GM19397 (cell line): ENCODE results near the gene MLN.

Experiments
- ATAC-seq: cut with Tn5 transposase; IDR thresholded peaks from one replicate; pipeline ENCODE4 v1.9.1; 2021; ENCODE audit warnings: mild to moderate bottlenecking, moderate library complexity; ENCODE audit not compliant: unreplicated experiment

MLN gene

DNA sequence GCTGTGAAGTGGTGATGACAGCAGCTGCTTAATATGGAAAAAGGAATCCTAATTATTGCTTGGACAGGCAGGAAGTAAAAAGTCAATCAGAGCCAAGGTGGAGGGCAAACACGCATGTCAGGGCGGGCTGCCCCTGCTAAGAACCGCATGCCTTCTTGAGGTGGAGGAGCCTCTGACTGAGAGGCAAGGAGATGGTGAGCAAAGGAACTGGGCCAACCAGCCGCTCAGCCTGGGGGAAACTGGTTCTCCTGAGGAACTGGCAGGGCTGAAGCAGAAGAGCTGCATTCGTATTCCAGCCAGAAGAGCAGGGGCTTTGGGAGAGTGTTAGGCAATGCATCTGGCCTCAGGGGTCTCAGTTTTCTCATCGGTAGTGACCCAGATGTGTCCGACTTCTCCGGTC lies 13.1 kb upstream of the MLN start:
- no peak for ATAC-seq

DNA sequence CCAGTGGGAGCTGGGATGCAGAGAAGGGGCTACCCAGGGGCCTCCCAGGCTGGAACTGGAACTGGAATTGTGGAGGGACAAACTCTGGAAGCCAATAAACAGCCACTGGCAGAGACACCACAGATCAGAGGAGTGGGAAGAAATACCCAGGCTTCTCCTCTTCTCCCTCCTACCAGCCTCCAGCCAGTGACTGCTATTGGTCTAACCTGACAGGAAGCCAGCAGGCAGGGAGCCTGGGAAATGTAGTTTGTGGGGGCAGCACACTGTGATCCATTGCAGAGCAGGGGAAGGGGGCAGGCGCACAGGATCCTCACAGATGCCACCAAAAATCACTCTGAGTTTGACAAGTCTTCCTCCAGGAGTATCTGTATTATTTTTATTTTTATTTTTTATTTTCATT lies 12.1 kb upstream of the MLN start:
- no peak for ATAC-seq

DNA sequence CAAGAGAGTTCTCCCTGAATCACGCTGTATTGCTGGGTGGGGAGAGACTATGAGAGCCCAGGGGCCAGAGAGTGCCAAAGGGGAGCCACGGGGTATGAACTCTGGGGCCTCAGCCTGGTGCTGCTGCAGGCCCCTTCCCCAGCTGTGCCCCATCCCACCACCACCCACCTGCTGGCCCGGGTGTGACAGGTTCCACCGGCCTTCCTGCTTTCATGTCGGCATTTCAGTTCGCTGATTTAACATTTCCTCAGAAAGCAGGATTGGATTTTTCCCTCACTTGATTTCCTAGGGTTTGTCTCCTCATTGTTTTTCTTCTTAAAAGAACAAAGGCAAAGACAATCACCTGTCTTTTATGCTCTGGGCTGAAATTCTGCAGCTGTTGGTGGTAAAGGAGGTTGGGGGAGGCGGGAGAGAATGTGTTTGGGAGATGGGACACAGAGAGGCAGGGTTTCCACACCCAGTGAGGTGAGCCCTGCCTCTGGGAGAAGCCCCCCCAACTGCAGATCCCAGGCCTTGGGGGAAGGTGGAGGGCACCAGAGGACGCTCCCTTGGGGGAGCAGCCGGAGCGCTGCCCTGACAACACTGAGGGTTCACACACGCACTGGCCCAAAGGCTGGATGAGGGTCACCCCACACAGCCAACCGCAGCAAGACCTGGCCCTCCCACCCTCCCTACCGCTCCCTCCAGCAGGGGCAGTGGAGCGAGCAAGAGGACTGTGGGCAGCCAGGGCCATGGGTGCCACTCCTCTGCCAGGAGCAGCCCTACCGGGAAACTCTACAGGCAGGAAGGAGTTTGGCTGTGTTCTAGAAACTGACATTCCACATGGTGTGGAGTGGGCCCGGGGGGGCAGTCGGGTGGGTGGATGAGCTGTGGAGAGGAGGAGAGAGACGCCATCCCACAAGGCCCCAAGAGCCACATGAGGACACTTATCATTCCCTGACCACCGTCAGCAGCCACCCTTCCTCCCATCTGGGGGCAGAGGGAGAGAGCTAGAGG lies 10.5 kb upstream of the MLN start:
- no peak for ATAC-seq

GRCh38 chr6:33813246-33813904 lies 9.6 kb upstream of the MLN start:
- no peak for ATAC-seq

DNA sequence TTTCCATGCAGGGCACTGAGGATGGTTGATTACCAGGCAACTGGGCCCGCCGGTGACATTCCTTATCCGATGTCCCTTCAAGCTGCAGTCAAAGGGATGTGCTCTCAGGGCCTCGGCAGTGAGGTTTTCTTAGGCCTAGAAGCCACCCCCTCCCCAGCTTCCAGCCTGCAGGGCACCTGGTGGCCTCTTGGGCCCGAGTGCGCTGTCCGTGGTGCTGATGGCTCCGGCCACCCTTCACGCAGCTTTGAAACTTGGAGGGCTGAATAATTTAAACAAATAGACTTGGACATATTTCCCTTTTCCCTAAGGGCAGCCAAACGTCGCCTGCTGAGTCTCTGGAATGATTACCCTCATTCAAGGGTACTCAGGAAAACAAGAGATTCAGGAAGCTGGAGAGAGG lies 8.9 kb upstream of the MLN start:
- ATAC-seq: no peak

GRCh38 chr6:33809594-33809993 lies 5.8 kb upstream of the MLN start:
- ATAC-seq: no peak

DNA sequence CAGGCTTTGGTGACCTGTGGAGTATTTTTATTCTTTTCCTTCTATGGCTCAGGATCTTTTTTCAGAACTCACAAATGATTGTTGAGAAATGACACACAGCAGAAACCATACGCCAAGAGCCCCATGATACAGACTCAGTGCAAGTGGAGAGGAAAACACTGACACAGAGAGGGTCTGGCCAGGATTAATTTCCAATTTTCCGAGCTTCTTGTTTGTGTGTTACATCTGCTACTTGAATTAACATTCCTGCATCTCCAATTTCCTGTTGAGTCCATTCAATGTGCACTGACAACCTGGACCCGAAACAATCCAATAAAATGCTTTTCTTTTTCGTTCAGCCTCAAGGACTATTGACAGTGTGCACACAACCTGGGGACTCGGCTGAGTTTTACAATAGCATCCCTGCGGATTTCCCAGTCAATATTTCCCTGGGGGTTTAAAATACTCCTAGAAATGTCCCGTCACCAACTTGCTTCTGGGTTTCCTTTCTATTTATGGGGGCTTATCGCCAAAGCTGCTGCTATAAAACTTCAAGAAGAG lies 4.9 kb upstream of the MLN start:
- no peak for ATAC-seq

DNA sequence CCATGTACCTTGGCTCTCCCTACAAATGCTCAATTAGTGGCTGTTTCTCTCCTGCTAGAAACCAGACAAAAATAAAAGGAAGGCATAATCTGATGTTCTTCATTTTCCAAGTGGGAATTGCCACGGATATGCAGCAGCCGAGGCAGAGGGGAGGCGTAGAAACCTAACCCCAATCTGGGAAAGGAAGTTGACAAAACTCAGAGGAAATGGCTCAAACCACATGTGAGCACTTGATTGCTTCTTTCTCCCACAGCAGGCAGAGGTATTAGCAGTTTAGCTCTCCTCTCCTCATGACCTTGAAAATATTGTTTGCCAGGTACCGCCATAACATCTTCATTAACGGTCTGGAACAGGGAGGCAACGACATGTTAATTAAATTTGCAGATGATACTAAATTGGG lies 3.8 kb upstream of the MLN start:
- ATAC-seq: no peak

DNA sequence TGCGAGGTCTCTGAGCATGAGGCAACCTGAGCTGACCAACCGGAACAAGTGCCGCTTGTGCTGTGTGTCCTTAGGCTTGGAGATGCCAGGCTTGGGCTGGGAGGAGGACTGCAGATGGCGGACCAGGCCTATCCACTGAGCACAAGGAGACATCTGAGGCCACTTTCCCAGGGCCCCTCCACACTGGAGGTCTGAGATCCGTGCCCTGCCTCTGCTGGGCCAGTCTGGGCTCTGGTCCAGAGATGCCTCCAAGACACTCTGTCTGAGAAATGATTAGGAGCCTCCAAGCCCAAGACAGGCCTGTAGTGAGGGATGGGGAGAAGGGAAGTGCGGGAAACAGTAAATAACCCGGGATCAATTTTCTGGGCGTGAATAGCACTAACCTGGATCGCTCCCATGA lies 3.0 kb upstream of the MLN start:
- ATAC-seq: no peak

DNA sequence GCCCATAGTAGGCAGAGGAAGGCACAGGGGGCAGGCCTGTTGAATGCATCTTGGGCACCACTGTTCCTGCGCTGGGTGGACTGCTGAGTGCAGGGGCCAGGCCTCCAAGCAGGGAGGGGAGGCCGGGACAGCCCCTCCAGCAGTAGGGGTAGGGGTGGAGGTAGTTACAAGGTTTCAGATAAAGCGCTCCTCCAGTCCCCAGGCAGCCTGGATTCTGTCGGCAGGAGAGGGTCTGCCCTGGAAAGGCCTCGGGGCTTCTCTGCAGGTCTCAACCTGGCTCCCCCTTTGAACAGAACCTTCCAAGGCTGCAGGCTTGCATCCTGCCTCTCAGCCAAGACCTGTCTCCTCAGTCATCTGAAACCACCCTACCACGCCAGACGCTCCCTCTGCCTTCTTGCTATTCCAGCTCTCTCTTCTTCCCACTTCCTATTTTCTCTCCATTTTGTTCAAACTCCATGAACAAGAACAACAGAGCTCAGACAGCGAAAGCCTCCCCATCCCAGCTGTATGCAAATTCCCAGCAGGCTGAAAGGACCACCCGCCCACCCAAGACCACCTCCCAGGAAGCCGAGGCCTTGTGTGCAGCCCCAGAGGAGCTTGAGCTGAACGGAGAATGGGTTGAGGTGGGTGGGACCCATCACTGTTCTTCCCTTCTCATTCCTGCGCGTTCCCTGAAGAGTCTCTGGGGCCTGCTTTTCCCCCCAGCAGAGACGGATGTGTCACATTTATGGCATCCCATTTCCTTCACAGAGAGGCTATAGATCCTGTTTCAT lies 1.4 kb downstream of the MLN start:
- ATAC-seq: no peak

- ATAC-seq: no peak
Measured at GRCh38 chr6:33801611-33802010, 2.2 kb downstream of the MLN start.

DNA sequence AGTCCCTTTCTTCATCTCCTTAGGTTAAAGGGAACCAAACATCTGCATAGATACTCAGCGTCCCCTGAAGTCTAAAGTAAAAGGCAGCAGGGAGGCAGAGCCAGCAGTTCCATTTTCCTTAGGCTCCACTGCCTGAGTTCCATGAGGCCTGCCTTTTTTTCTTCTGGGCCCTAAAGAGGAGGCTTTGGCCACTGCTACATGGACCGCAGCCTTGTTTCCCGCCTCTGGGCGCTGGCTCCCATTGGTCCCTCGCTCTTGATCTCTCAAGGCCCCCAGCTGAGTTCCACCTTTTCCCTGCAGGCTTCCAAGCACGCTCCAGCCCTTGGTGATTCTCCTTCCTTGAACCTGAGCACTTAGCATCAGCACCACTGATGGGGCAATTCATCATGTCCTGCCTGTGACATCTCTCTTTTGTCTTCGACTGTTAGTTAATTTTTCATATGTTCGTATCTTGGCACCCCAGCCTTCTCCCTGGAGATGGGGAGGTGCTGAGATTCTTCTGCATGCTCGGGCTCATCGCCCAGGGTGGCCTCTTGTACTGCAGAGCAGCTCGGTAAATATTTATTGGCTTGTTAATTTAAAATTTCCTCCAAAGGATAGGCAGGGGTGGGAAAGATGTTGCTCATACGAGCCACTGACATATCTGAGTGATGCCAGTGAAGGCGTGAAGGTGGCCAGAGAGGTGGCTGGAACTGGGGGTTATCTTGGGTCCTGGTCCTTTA lies 3.4 kb downstream of the MLN start:
- ATAC-seq: no peak

GRCh38 chr6:33799454-33800113 lies 4.2 kb downstream of the MLN start:
- no peak for ATAC-seq

- ATAC-seq: no peak
Measured at GRCh38 chr6:33798343-33798848, 5.4 kb downstream of the MLN start.

GRCh38 chr6:33797626-33798342 lies 6.0 kb downstream of the MLN start:
- ATAC-seq: no peak

GRCh38 chr6:33794910-33795623 lies 8.7 kb downstream of the MLN start:
- ATAC-seq: no peak

DNA sequence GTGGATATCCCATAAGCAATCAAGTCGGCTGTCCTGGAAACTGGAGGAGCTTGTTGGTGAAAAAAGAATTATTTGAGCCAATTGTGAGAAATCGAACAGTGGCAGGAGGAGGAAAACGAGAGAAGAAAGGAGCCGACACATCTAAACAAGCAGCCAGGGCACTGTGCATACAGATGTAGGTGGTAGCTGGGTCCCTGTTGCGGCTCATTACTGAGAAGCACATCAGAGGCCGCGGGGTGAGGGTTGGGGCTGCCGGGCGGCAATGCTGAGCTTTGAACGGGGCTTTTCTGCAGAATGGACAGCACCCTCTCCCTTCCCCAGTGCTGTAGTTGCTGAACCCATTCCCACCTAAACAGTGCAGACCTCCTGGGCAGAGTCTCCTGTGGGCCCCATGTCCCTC lies 10.8 kb downstream of the MLN start:
- ATAC-seq: no peak

DNA sequence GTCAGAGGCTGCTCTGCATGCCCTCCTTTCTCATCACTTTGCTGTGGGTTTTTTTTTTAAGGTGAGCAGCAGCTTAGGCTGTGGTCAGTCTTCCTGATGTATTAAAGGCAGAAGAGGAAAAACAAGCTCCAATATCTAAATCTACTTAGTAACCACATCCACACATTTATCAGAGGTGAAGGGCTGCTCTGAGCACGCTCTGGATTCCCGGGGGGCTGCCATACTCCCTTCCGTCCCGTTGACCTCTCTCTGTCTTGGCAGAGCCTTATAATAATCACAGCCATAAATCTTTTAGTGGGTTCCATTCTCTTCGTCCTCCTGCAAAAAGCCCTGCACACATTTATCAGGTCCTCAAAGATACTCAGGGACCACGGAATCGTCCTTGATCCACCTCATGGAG lies 12.2 kb downstream of the MLN start:
- ATAC-seq: no peak

DNA sequence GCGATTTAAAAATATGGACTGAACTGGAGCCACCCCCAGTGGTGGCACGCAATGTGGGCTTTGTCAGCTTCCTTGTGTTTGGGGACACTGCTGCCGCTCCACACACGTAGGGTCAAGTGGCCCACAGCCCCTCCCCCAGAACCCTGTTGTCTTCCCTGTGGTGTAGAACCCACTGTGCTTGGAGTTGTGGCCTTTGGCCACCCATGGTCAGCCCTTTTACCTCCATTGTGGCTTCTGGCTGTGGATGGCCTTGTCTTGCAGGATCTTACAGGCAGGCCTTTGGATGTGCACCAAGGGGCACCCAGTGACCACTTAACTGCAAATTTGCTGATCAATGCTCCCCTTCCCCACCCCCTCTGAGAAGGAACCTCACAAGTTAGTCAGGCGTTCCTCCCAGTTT lies 12.9 kb downstream of the MLN start:
- ATAC-seq: no peak
